ENCODE measurements around the gene AK8.

AK8 gene

DNA sequence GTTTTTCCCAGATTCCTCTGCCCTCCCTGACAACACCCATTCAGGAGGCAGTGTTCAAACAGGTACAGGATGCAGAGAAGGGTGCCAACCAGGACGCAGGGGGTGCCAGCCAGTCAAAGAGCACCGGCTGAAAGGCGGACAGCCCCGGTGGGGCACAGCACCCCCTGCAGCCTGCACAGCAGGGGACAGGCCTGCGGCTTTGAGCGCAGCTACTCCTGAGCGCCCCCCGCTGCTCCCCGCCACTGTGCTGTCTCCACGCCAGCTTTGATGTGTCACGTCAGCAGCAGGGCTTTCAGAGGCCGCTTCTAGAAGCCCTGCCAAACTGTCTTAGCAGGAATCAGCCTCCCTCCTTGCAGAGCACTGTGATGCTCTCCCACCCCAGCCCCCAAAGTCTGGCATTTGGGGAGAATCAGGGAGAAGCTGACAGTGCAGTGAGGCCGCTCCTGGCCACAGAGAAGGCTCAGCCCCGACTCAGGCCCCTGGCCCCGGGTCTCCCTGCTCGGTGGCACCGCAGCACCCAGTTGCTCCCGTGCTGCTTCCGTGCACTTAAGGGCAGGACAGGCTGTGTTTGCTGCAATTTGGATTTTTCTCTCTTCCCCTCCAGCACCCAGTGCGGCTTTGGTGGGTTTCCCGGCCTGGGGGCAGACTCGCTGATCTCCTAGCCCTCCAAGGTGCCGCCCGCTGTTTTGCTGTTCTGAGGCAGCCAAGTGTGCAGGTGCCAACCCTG is 20.3 kb downstream of the AK8 start:
- DNase-seq, result no peak

DNA sequence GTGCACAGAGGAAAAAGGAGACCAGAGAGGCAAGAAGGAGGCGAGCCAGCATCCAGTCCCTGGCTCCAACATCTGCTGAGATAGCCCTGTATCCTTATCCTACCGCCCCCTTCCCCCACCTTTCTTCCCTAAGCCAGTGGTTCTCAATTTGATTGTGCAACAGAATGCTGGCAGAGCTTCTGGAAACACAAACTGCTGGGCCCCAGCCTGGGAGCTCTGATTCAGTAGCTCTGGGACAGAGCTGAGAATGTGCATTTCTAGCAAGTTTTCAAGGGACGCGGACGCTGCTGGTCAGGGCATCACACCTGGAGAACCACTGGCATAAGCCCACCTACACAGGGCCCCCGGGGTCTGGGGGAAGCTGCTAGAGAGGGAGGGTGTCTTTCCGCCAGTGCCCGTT is 21.1 kb downstream of the AK8 start:
- no peak for DNase-seq

DNA sequence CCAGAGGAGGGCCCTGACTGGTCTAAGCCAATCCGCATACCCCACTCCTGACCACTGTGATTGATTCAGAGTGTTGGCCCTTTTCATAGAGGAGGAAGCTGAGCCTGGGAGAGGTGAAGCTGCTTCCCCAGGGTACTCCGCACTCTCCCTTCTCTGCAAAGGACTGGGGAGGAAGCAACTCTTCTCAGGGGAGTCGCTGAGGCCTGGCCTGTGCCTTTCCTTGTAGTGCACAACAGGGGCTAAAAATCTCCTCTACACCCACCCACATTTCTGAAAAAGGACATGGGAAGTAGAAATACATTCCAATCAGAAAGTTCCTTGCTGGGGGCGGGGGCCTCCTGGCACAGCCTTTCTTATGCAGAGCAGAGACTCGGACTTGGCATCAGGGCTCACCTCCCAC is 22.2 kb downstream of the AK8 start:
- no peak for DNase-seq

DNA sequence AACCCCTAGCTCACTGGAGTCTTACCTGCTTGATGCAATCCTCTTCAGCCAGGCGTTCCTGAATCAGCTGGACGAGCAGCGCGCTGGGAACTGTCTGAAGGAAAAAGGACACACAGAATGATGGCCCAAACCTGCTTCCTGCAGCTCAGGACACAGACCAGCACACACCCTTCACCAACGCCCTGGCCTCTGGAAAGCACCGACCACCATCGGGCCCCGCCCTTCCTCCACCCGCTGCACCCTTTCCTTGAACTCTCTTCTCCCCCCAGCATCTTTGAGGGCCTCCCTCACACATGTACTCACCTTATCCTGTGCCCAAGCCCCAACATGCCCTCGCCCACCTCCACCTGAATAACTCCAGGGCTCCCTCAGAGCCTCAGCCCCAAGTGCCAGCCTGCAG is 23.3 kb downstream of the AK8 start:
- DNase-seq, result no peak

DNA sequence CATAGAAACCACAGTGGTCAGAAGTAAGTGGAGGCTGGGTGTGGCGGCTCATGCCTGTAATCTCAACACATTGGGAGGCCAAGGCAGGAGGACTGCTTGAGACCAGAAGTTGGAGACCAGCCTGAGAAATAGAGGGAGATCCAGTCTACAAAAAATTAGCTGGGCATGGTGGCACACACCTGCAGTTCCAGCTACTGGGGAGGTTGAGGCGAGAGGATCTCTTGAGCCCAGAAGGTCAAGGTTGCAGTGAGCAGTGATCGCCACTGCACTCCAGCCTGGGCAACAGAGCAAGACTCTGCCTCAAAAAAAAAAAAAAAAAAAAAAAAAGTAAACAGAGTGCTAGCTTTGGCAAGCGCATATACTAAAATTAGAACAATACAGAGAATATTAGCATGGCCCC is 24.6 kb downstream of the AK8 start:
- no peak for DNase-seq

DNA sequence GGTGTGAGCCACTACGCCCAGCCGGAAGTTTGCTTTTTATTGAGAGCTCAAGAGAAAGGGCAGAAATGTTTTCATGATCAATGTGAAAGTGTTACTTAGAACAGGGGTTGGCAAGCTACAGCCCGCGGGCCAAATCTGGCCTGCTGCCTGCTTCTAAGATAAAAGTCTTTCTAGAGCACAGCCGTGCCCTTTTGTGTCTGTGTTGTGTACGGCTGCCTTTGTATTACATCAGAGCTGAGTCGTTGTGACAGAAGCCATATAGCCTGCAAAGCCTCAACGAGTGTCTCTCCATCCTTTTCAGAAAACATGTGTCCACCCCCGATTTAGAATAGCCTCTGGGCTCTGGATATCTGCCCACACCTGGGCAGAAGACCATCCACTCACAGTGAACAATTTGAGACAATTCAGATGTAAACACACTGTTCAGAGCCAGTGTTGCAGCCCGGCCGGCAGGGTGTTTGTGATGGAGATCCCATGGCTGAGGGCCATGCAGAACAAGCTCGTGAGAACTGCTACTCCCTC is 28.8 kb downstream of the AK8 start:
- no peak for DNase-seq

DNA sequence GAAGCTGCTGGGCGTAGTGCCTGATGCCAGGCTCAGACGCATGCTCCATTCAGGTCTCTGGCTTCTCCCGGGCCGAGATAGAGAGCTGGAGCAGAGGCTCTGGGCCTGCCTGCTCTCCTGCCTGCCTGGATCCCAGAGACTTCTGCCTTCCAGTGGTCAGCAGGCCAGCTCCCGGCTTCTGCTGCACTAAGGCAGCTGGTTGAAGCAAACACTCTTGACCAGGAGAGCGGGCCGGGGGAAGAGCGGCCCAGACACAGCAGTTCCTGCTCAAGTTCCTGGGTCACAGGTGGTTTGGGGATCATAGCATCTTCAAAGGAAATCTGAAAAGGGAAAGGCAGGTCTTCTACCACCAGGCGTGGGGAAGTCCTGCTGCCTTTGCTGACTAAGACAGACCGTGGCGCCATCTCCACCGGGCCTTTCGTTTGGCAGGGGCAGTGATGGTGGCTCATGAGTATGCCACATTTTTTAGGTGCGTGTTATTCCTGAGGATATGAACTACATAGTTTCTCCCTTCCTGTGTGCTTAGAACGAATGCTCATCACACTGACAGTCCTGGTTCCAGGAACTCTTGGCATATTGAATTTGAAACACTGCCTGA is 31.1 kb downstream of the AK8 start:
- no peak for DNase-seq

DNA sequence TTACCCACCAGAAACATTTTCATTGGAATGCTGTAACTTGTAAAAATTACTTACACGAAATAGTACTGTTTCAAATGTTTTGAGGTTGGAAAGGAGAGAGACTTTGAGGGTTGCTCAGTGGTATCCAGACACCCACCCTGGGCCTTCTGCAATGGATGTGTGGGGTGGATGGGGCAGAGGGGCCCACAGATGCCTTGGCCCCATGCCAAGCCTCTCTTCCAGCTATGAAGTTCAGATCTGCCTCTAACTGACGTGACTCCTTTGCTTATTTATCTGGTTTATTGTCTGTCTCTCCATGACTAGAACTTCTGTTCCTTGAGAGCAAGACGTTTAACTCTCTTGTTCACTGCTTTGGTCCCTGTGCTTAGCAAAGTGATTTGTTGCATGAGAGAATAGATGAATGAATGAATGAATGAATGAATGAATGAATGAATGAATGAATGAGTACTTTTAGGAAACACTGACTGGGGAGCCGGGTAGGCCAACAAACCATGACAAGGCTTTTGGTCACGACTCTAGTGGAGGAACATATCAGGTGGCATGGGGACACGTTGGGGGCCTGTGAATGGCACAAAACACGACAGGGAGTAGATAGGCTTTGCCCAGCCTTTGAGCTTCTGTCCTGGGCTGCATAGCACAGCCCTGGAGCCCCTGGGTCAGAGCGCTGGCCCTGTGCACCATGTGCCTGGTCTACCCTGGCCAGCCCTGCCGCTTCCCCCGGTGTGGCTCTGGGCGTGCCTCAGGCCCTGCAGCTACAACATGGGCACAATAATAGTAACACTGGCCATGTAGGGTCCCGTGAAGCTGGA is 31.8 kb downstream of the AK8 start:
- no peak for DNase-seq

DNA sequence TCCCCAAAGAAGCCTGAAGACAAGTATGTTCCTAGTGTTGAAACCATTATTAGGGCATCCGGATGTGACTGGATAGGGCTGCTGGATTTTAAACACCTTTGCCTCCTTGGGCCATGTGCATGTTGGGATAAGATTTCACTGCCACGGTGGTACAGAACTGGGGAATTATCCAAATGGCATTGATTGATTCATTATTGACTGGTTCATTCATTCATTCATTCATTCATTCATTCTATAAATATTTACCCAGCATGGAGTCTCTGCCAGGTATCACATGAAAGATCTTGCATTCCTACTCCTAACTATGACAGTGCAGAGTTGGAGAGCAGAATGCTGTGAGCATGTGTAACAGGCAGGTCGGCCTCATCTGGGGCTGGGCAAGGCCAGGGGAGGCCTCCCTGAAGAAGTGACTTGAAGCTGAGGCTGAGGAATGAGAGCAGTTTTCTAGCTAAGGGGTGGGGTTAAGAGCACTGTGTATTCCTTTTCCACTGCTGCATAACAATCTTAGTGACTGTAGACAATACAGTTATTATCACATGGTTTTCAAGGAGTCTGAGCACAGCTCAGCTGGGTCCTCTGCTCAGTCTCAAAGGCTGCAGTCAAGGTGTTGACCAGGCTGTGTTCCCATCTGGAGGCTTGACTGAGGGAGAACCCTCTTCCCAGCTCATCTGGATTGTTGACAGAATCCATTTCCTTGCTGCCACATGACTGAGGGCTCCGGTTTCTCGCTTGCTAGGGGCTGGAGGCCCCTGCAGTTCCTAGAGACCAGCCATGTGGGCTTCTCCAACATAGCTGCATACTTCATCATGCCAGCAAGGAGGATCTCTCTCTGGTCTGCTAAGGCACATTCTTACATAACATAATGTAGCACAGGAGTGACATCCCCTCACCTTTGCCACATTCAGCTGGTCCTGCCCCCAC is 35.7 kb downstream of the AK8 start:
- DNase-seq, result no peak

DNA sequence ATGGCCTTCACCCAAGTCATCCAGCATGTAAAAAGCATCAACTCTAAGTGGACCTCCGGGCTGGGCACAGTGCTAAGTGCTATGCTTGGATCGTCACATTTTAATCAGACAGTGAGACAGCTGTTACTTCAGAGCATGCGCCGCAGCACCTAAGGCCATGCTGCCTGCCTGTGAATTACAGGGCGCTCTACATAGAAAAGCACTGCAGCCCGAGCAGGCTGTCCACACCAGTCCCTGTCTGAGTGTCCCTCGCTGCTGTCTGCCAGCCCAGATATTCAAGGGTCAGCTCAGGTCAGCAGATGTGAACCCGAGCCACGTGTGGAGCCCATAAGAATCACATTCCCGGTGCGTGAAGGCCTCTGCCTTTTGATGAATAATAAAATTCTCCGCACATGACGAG is 37.1 kb downstream of the AK8 start:
- no peak for DNase-seq

DNA sequence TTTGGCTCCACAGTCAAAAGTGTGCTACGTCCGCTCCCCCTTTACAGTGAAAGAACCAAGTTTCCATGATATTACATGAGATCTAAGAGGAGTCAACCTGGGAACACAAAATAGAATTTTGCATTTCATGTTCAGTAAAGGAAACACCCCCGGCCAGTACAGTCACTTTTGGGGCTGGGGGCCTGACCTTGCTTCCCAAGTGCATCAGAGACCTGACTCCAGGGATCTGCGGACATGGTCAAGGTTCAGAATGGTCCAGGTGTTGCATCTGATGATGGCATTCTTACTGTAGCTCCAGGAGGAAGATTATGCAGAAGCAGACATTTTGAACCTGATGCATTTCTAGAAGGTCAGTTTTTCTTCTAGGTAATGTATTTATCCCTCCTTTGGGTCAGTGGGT is 39.8 kb downstream of the AK8 start:
- DNase-seq, result no peak

DNA sequence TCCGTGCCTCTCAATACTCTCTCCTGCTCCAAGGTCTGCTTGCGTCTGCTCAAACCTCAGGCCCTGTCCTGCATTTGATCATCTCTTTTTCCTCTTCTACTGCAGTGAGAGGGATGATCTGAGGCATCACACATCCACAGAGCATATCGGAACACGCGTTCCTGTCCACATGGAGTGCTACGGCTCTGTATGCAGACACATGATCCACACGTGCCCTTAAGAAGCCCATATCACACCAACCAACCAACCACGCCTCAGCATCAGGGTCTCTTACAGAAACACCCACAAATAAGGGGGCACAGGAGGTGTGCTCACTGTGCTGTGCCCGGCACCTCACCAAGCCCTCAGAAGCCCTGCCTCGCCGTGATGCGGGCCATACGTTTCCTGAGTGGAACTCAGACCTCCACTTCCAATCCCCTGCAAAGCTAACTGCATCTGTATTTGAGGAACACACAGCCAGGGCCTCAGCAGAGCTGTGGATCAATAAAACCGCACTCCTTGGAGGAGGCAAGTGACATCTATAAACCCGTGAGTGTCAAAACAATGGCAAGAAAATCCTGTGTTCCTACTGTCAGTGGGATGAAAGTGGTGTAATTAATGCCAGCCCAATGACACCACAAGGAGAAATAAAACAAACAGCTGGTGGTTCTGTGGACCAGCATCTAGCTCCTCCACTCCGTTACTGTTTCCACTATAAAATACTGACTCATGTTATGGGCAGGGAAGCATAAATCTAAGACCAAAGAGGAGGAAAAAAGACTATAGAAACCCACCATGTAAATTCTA is 40.4 kb downstream of the AK8 start:
- no peak for DNase-seq

DNA sequence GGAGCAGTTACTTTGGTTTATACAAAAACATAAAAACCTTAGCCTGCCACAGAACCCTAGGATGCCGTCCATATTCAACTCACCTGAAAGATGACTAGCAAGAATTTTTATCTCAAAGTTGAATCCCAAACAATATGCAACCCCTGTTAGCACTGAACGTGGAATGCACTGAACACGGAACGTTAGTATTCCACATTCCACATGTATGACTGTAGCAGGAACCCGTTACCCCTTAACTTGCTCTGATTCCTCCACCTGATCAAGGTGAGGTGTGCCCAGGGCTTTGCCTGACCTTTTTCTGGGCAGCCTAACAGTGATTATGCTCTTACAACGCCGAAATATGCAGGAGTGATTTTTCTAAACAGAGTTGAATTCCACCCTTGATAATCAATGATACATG is 43.7 kb downstream of the AK8 start:
- no peak for DNase-seq

DNA sequence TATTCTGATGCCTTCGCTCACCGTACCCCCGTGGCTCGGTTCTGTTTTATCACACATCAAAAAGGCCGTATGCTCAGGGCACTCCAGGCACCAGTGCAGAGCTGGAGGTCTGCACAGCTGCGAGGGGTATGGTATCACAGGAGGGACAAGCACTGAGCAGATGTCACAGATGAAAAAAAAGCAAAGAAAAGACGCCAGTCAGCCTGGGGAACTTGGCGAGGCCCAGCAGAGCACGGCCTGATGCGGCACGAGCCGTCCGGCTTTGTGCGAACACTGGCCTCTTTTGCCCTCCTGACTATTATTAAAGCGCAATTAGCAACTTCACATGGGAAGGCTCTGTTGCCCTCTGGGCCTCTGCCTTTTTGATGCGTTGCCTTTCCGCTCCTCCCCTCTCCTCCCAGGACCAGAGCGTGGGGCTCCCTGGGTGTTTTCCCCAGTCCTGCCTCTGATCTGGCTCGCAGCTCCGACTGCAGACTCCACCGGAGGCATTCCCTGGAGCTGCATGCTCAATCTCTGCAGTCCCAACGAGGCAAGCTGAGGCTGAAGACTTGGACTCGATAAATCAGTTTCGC is 44.4 kb downstream of the AK8 start:
- DNase-seq, result no peak

DNA sequence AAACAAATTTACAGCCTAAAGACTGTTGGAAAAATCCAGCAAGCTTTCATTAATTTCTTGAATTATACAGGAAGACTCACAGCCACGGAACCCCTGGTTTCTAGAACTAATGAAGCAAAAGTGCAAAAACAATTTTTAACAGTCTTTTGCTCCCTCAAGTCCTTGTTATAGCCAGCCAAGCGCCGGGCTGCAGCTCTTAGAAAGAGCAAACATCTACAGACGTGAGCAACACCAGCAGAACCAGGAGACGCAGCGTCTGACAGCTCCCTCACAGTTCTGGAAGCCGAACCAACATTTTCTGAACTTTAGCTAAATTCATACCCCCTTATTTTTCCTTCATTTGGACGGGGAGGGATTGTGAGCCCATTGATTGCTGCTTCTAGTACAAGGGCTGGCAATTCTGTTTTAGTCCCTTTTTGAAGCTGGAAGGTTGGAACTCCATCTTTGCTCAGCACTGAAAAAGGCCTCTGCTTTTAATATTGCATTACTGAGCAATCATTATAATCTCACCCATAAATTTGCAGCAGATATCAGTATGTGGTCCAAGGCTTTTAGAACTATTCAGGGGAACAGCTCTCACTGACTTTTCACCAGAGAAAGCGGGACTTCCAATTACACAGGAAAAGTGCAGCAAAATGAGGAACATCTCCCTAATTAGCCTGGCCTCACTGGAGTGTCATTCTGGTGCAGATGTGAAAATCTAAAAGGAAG is 45.8 kb downstream of the AK8 start:
- DNase-seq, result no peak

DNA sequence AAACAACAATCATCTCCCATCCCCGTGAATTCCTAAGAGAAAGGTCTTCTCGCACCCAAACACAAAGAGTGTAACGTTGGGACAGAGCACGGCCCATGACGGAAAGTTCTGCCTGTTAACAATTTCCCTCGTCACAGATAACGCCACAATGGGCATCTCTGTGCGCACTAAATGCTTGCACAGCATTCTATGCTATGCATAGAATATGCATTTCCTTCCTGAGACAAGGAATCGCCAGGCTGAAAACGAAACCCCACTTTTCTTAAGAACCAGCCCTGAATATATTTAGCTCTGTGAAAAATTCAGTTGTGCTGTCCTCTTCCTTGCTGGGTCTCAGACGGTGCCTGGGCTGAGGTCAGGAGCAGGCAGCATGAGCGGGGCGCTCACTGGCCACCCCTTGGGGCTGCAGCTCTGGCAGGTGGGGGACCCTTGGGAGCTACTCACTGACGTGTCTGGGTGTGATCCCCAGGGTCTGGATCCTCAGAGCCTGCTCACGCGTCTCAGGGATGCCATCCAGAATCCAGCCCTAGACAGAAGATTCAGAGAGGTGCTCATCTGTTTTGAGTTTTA is 49.8 kb downstream of the AK8 start:
- DNase-seq, result no peak

DNA sequence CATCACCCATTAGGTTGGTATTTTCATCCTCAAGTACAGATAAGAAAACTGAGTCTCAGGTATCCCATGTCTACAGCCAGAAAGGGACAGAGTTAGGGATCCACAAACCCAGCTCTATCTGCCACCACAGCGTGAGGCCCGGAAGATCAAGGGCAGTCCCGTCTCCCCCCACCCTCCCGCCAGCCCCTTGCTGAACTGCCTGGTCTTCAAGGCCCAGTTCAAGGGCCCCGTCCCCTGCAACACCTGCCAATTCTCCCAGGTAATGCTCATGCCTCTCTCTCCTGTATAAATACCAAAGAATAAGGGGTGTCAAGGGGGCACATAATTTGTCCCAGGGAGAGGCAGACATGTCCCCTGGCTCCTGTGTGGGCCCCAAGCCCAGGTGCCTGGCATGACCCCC is 50.7 kb downstream of the AK8 start:
- no peak for DNase-seq

DNA sequence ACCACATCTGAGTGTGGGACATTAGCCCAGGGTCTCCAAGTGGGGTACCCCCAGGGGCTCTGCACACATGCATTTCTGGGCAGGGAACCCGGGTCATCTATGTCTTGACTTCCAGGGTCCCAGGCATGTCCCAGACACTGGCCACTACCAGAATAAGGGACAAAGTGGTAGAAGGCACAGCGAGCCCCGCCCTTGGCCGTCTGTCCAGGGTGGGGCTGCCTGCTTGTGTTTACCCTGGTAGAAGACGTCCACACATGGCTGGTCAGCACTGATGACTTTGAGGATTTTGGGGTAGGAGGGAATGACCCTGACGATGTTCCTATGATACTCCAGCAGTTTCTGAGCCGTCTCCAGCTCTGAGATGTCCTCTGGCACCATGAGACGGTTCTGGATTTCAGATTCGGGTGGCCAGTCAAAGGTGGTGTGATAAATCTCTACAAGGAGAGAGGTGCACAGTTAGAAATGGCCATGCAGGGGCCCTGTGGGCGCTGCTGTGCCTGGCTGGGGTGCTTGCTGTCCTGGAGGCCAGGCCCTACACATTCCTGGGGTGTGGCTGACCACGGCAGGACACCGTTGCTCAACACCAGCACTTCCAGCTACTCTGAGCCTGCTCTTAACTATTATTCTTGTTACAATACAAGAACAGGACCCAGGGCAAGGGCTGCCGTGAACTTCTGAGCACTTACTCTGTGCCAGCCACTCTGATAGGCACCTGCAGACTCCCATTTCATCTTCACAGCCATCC is 51.3 kb downstream of the AK8 start:
- no peak for DNase-seq

DNA sequence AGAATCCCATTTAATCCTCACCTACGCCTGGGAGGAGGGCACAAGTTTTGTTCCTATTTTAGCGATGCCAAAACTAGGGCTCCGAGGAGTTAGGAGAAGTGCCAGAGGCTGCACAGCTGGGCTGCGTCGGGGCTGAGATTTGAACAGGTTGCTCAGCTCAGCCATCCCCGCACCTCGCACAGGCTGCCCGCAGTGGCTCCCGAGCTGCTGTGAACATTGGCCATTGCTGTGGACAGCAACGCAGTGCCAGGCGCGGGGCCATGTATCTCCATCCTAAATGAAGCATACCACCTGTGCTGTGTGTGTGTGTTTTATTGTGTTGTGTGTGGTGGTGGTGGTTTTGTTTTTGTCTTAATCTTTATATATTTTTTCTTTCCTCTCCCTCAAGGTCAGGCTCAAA is 52.0 kb downstream of the AK8 start:
- no peak for DNase-seq

DNA sequence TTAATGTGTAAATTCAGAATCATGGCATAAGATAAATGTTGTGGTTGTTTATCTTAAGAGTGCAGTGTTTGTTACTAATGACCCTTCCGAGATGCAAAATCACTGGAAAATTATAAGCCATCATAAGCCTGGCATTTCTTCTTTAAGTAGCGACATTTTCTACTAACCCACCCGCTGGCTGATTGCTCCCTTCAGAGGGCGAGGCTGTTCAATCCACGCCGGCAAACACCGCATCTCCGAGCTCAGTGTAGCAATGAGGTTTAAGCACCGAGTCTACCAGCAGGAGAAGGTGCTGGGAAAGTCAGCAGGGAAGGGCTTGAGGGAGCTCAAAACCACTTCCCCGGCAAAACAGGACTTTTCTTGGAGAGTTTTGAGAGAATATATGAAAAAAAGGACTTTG is 52.7 kb downstream of the AK8 start:
- DNase-seq, result no peak

Data from 8988T (cell line).